Kidney epithelial cell (primary cell): Measurements from ENCODE around the gene OTUD6A. TPM values are rescaled to one million over a fixed set of nuclear protein-coding genes. Genes with fewer than 3 reads are reported as not detected.

Experiments used
- DNase-seq: peaks from one replicate; pipeline ENCODE4 v3.0.0-alpha.2; 2010; ENCODE audit warnings: low read depth
- H3K27me3 ChIP-seq: 2 replicates; pipeline ENCODE4 v1.6.0; 2011; ENCODE audit warnings: low read length; ENCODE audit not compliant: control insufficient read depth, insufficient read depth
- H3K36me3 ChIP-seq: 2 replicates; pipeline ENCODE4 v1.5.1; 2011; ENCODE audit warnings: low read length; ENCODE audit not compliant: control insufficient read depth, insufficient read depth
- H3K4me3 ChIP-seq: 2 replicates; pipeline ENCODE4 v1.5.1; 2011; ENCODE audit warnings: low read depth, mild to moderate bottlenecking, control low read depth, low read length
- total RNA-seq: library from RNA; depleted of rRNA; stranded (reverse); fragments of >200 nt; gene quantifications from 2 replicates; pipeline ENCODE4 v1.2.3, GENCODE V29; 2015
- TF ChIP-seq, protein P1 (sequence below): IDR thresholded peaks from 2 replicates; pipeline ENCODE4 v1.5.1; 2011; ENCODE audit warnings: mild to moderate bottlenecking, moderate library complexity, low read length, control low read depth, inconsistent platforms; ENCODE audit not compliant: insufficient read depth, poor library complexity, severe bottlenecking

OTUD6A gene
- total RNA-seq, 1 donor from 2014 or later: not detected

DNA sequence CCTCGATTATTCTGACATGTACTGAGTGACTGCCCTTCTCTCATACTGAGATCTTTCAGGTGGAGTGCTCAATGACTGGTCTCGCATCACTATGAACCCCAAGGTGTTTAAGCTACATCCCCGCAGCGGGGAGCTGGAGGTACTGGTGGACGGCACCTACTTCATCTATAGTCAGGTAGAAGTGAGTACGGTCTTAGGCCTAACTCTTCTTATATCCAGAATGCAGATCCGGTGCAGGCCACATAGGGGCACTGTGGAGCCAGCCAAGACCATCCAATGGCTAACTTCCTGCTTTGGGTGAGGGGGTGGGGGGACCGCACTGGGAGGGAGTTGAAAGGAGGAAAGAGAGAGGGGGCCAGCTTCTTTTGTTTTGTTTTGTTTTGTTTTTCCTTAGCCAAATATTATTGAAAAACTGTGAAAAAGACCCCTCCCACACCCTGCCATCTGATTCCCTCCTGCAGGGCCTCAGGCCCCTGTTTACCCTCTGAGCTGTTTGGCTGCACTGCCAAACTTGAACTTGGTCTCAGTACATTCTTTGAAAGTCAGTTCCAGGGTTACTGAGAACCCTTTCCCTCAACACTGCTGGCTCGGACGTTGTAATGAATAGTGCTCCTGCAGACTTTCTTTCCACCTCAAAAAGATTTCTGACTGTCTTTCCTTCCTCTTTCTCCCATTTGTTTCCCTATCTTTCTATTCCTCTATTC, 28.8 kb upstream of the OTUD6A start:
- no peaks in the 10 kb centered on the region for H3K36me3 ChIP-seq
- H3K27me3 ChIP-seq: no peaks in the 10 kb centered on the region
- DNase-seq: no peak
- TF ChIP-seq, protein P1, sequence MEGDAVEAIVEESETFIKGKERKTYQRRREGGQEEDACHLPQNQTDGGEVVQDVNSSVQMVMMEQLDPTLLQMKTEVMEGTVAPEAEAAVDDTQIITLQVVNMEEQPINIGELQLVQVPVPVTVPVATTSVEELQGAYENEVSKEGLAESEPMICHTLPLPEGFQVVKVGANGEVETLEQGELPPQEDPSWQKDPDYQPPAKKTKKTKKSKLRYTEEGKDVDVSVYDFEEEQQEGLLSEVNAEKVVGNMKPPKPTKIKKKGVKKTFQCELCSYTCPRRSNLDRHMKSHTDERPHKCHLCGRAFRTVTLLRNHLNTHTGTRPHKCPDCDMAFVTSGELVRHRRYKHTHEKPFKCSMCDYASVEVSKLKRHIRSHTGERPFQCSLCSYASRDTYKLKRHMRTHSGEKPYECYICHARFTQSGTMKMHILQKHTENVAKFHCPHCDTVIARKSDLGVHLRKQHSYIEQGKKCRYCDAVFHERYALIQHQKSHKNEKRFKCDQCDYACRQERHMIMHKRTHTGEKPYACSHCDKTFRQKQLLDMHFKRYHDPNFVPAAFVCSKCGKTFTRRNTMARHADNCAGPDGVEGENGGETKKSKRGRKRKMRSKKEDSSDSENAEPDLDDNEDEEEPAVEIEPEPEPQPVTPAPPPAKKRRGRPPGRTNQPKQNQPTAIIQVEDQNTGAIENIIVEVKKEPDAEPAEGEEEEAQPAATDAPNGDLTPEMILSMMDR: peak; percentile 54
- no peak overlapping the region for H3K4me3 ChIP-seq

DNA sequence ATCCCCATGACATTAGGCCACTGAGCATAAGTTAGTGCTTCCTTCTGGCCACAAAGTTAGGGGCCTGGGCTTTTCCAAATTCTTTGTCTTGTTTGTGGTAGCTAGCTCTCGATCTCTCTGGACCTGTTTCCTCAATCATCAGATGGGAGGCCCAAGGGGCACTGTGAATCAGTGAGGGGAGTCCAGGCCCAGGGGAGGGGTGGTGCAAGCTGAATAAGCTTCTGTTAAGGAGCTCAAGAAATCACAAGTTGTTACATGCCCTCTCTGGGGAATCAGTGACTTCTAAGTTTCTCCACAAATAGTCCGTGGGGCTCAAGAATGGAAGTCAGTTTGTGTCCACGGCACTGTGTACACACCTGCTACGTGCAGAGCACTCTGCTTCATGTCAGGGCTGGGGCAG, 27.6 kb upstream of the OTUD6A start:
- no peaks in the 10 kb centered on the region for H3K36me3 ChIP-seq
- no peak overlapping the region for H3K4me3 ChIP-seq
- no peaks in the 10 kb centered on the region for H3K27me3 ChIP-seq
- DNase-seq: no peak
- TF ChIP-seq, protein P1: no peak

DNA sequence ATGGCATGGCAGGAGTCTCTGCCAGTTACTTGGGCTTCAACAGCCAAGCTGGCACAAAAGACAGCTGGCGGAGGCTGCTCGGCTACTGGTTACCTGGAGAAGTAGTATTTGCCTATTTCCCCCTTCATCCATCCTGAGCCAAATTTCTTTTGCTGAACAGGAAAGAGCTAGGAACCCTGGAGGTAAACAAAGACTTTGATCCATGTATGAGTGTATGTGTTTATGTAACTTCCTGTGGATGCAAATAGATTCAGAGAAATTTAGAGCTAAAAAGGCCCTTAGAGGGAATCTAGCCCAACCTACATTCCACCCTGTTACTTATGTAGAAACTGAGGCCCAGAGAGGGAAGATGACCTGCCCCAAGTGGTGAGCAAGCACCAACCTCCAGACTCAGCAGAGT, 23.7 kb upstream of the OTUD6A start:
- no peak overlapping the region for H3K4me3 ChIP-seq
- H3K27me3 ChIP-seq: no peaks in the 10 kb centered on the region
- TF ChIP-seq, protein P1: no peak
- no peak for DNase-seq
- no peaks in the 10 kb centered on the region for H3K36me3 ChIP-seq

DNA sequence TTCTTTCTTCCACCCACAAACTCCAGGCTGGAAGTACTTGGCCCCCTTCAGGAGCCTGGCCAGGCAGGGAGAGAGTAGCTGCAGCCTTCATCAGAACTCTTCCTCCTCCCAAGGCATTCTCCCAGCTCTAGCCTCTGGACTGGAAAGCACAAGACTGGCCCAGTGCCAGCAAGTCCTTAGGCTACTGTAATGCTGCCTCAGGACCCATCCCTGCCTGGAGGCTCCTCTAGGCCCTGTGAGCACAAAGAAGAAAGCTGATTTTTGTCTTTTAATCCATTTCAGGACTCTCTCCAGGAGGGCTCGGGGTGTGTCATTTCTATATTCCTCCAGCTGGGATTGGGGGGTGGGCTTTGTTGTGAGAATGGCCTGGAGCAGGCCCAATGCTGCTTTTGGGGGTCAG, 23.3 kb upstream of the OTUD6A start:
- Histone ChIP-seq H3K4me3 (no peak overlapping the region), H3K27me3 (no peaks in the 10 kb centered on the region), H3K36me3 (no peaks in the 10 kb centered on the region)
- TF ChIP-seq, protein P1: no peak
- no peak for DNase-seq

DNA sequence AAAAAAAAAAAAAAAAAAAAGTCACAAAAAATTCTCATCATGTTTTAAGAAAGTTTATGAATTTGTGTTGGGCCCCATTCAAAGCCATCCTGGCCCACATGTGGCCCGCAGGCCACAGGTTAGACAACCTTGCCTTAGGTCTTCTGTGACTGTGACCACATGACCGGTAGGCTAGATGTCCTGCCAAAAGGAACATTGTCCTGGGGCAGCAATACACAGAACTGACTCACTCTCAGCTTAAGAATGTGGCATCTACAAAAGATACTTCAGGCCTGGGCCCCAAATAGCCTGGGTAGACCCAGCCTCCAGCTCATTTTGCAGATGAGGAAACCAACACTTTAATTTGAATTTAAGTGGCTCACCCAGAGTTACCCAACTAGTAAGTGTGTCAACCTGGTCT, 22.5 kb upstream of the OTUD6A start:
- no peaks in the 10 kb centered on the region for H3K27me3 ChIP-seq
- no peak overlapping the region for H3K4me3 ChIP-seq
- DNase-seq: no peak
- no peaks in the 10 kb centered on the region for H3K36me3 ChIP-seq
- TF ChIP-seq, protein P1: no peak

DNA sequence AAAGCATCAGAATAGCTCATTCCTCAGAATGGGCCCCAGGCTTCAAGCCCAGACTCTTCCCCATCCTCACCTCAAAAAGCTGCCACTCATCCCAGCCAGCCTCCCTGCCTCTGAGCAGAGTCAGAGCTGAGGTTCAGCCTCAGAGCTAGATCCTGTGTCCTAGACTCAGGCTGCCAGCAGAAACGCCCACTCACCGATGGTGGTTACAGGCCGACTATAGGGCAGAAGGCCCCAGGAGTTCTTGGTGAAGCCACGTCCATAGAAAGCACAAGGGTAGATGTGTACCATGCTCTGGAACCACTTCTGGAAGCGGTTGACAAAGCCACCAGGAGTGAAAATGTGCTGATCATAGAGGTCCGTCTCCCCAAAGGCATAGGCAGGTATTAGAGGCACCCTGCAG, 20.3 kb upstream of the OTUD6A start:
- Histone ChIP-seq H3K27me3 (no peaks in the 10 kb centered on the region), H3K36me3 (no peaks in the 10 kb centered on the region), H3K4me3 (no peak overlapping the region)
- DNase-seq: no peak
- TF ChIP-seq, protein P1: no peak
